HEK293 (cell line): ENCODE data around the gene LRP10.
"Not testable (repeated sequence)": the region's sequence is repeated elsewhere in the genome, so short reads cannot be mapped to it uniquely, and the experiment has no call there.

ENCODE experiments used
- CTCF ChIA-PET: fragments of 350-600 bp; formaldehyde crosslinking; extraction: SDS; loops from one replicate; lab custom pipeline; 2021; ENCODE audit warnings: antibody characterized with exemption; lab: Yijun Ruan, JAX
- POLR2A ChIA-PET: fragments of 300-600 bp; formaldehyde crosslinking; extraction: SDS; loops from one replicate; lab custom pipeline; 2020; ENCODE audit warnings: antibody characterized with exemption, inconsistent platforms; lab: Yijun Ruan, JAX
- H3K27ac ChIP-seq: fragments of 200-500 bp; sonication (Bioruptor generic); 2 replicates; pipeline ENCODE4 v1.5.1; 2014; ENCODE audit warnings: low read depth, low read length, control low read depth, inconsistent platforms; ENCODE audit errors: extremely low read depth
- H3K36me3 ChIP-seq, 2 experiments: fragments of 200-500 bp in 1 of 2; sonication (Bioruptor generic) in 1 of 2; 1 replicate in 1 of 2; 2 replicates in 1 of 2; pipeline ENCODE4 v1.5.1; 2014 to 2017; ENCODE audit warnings: inconsistent platforms in 2 of 2, low read length in 2 of 2; ENCODE audit not compliant: control insufficient read depth in 2 of 2, insufficient read depth in 1 of 2
- H3K4me1 ChIP-seq: fragments of 200-500 bp; sonication (Bioruptor generic); 2 replicates; pipeline ENCODE4 v1.5.1; 2014; ENCODE audit warnings: mild to moderate bottlenecking, low read length, inconsistent platforms; ENCODE audit not compliant: control insufficient read depth, insufficient read depth
- H3K4me3 ChIP-seq: 2 replicates; pipeline ENCODE4 v1.5.1; 2011; ENCODE audit warnings: low read depth, mild to moderate bottlenecking, control low read depth, low read length, moderate library complexity
- H3K9me3 ChIP-seq: fragments of 200-500 bp; sonication (Bioruptor generic); 2 replicates; pipeline ENCODE4 v1.5.1; 2014; ENCODE audit warnings: low read depth, low read length, inconsistent platforms; ENCODE audit not compliant: control insufficient read depth, insufficient read depth
- FEZF1 ChIP-seq: fragments of 450-650 bp; formaldehyde crosslinking; IDR thresholded peaks from 2 replicates; pipeline ENCODE4 v1.5.1; 2016; ENCODE audit warnings: missing biosample characterization, missing genetic modification characterization
- GFI1B ChIP-seq: fragments of 450-650 bp; formaldehyde crosslinking; IDR thresholded peaks from 2 replicates; pipeline ENCODE4 v1.5.1; 2016; ENCODE audit warnings: missing biosample characterization, missing genetic modification characterization
- GLIS1 ChIP-seq: fragments of 450-650 bp; formaldehyde crosslinking; IDR thresholded peaks from 2 replicates; pipeline ENCODE4 v1.5.1; 2016; ENCODE audit warnings: missing biosample characterization, missing genetic modification characterization
- HOXA7 ChIP-seq: sonication (generic); formaldehyde crosslinking; IDR thresholded peaks from 2 replicates; pipeline ENCODE4 v1.8.1; 2022; ENCODE audit warnings: missing genetic modification reagents, borderline replicate concordance
- HOXC10 ChIP-seq: sonication (generic); formaldehyde crosslinking; IDR thresholded peaks from 2 replicates; pipeline ENCODE4 v1.8.1; 2023; ENCODE audit warnings: mild to moderate bottlenecking, missing genetic modification reagents
- IKZF3 ChIP-seq: fragments of 450-650 bp; IDR thresholded peaks from 2 replicates; pipeline ENCODE4 v1.5.0; 2018; ENCODE audit warnings: missing biosample characterization, mild to moderate bottlenecking, missing genetic modification characterization, moderate library complexity
- YY1 ChIP-seq: fragments of 450-650 bp; formaldehyde crosslinking; IDR thresholded peaks from 2 replicates; pipeline ENCODE4 v1.5.1; 2018; ENCODE audit warnings: missing biosample characterization, missing genetic modification characterization
- ZBTB7A ChIP-seq: fragments of 450-650 bp; formaldehyde crosslinking; IDR thresholded peaks from 2 replicates; pipeline ENCODE4 v1.5.1; 2016; ENCODE audit warnings: low read depth, missing biosample characterization, missing genetic modification characterization
- ZNF223 ChIP-seq: fragments of 450-650 bp; formaldehyde crosslinking; IDR thresholded peaks from 2 replicates; pipeline ENCODE4 v1.5.1; 2016; ENCODE audit warnings: missing biosample characterization, missing genetic modification characterization
- ZNF302 ChIP-seq: fragments of 450-650 bp; formaldehyde crosslinking; IDR thresholded peaks from 2 replicates; pipeline ENCODE4 v1.5.1; 2016; ENCODE audit warnings: missing biosample characterization, missing genetic modification characterization, low read depth
- ZNF600 ChIP-seq: fragments of 450-650 bp; formaldehyde crosslinking; IDR thresholded peaks from 2 replicates; pipeline ENCODE4 v1.5.1; 2016; ENCODE audit warnings: missing biosample characterization, missing genetic modification characterization
- ZNF626 ChIP-seq: fragments of 450-650 bp; sonication (Bioruptor Pico); formaldehyde crosslinking; IDR thresholded peaks from 2 replicates; pipeline ENCODE4 v1.5.1; 2018; ENCODE audit warnings: missing biosample characterization, missing genetic modification characterization, inconsistent platforms
- ZNF658 ChIP-seq: fragments of 450-650 bp; formaldehyde crosslinking; IDR thresholded peaks from 2 replicates; pipeline ENCODE4; 2016; ENCODE audit warnings: missing biosample characterization, missing genetic modification characterization
- ZNF701 ChIP-seq: fragments of 450-650 bp; formaldehyde crosslinking; IDR thresholded peaks from 2 replicates; pipeline ENCODE4 v1.5.1; 2016; ENCODE audit warnings: missing biosample characterization, missing genetic modification characterization
- ZNF768 ChIP-seq: fragments of 450-650 bp; formaldehyde crosslinking; IDR thresholded peaks from 2 replicates; pipeline ENCODE4 v1.5.1; 2018; ENCODE audit warnings: missing biosample characterization, mild to moderate bottlenecking, missing genetic modification characterization
- ZSCAN23 ChIP-seq: fragments of 450-650 bp; formaldehyde crosslinking; IDR thresholded peaks from 2 replicates; pipeline ENCODE4 v1.5.1; 2016; ENCODE audit warnings: missing biosample characterization, missing genetic modification characterization
- TF ChIP-seq, protein P1 (sequence below): fragments of 450-650 bp; formaldehyde crosslinking; IDR thresholded peaks from 2 replicates; pipeline ENCODE4 v1.5.1; 2016; ENCODE audit warnings: missing biosample characterization, missing genetic modification characterization
- TF ChIP-seq, protein P2 (sequence below): fragments of 450-650 bp; formaldehyde crosslinking; IDR thresholded peaks from 2 replicates; pipeline ENCODE4 v1.5.1; 2016; ENCODE audit warnings: missing biosample characterization, missing genetic modification characterization
- TF ChIP-seq, protein P3 (sequence below): fragments of 450-650 bp; formaldehyde crosslinking; IDR thresholded peaks from 2 replicates; pipeline ENCODE4 v1.5.1; 2016; ENCODE audit warnings: missing biosample characterization, missing genetic modification characterization, low read depth

The LRP10 gene

DNA sequence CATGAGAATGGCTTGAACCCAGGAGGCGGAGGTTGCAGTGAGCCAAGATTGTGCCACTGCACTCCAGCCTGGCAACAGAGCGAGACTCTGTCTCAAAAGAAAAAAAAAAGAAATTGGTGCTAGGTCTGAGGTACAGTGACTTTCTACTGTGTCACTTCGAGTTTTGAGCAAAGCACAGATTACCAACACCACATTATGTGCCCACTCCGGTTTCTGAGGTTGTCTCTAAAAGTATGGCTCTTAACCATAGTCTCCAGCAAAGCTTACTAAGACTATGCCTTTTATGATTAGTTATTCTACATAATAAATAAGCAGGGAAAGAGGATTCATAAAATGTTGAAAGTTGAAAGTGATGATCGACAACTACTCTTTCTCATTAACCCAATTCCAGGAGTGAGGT lies 39.4 kb downstream of the LRP10 start (continued):
- TF ChIP-seq, protein P1, sequence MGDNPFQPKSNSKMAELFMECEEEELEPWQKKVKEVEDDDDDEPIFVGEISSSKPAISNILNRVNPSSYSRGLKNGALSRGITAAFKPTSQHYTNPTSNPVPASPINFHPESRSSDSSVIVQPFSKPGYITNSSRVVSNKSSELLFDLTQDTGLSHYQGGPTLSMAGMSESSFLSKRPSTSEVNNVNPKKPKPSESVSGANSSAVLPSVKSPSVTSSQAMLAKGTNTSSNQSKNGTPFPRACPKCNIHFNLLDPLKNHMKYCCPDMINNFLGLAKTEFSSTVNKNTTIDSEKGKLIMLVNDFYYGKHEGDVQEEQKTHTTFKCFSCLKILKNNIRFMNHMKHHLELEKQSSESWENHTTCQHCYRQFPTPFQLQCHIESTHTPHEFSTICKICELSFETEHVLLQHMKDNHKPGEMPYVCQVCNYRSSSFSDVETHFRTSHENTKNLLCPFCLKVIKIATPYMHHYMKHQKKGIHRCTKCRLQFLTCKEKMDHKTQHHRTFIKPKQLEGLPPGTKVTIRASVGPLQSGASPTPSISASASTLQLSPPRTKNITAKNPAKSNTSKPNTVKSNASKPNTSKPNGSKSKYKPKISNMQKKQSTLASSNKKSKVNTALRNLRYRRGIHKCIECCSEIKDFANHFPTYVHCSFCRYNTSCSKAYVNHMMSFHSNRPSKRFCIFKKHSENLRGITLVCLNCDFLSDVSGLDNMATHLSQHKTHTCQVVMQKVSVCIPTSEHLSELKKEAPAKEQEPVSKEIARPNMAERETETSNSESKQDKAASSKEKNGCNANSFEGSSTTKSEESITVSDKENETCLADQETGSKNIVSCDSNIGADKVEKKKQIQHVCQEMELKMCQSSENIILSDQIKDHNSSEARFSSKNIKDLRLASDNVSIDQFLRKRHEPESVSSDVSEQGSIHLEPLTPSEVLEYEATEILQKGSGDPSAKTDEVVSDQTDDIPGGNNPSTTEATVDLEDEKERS (tag by site-specific recombination), result no peak
- TF ChIP-seq ZBTB7A (tag by site-specific recombination) (no peak), ZNF768 (tag by site-specific recombination) (no peak), HOXC10 (CRISPR knock-in tag) (no peak)

DNA sequence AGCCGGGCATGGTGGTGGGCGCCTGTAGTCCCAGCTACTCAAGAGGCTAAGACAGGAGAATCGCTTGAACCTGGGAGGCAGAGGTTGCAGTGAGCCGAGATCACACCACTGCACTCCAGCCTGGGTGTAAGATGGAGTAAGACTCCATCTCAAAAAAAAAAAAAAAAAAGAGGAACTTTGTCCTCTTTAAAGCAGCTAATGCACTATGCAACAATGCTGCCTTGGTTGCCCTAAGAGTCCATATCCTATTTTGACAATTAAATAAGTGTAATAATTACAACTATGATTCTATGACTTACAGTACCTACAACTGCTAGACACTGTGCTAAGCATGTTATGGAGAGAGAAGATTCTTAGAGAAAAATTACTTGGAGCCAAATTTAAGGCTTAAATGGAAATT lies 43.3 kb downstream of the LRP10 start:
- peaks cover 34 to 38% of the 10 kb centered on the region in 2 experiments for H3K36me3 ChIP-seq
- H3K27ac ChIP-seq, H3K9me3 ChIP-seq, H3K4me1 ChIP-seq, H3K4me3 ChIP-seq: not testable (repeated sequence)
- CTCF ChIA-PET, result interaction anchor here (0.6 to 6.1 kb wide), 2 partner anchors 14 to 27 kb away, joined by 3 to 41 read pairs; no protein-coding TSS in a partner anchor
- POLR2A ChIA-PET, result interaction anchor here (1.1 kb wide), 1 partner anchor 11 kb away, joined by 5 read pairs; no protein-coding TSS in a partner anchor

DNA sequence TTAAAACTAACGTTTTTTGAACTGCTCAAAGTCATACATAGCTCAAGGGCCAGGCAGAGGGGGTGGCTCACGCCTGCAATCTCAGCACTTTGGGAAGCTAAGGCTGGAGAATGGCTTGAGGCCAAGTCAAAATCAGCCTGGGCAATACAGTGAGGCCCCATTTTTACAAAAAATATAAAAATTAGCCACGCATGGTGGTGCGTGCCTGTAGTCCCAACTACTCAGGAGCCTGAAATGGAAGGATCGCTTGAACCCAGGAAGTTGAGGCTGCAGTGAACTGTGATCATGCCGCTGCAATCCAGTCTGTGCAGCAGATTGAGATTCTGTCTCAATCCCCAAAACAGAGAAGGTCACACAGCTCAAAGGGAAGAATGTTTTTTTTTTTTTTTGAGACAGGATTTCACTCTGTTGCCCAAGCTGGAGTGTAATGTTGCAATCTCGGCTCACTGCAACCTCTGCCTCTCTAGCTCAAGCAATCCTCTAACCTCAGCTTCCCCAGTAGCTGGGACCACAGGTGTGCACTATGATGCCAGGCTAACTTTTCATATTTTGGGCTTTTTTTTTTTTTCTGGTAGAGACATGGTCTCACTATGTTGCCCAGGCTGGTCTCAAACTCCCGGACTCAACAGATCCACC lies 44.5 kb downstream of the LRP10 start:
- ChIA-PET POLR2A (interaction anchor here (0.7 to 1.1 kb wide), 3 partner anchors 11 to 66 kb away, joined by 3 to 5 read pairs (median 4); no protein-coding TSS in a partner anchor), CTCF (interaction anchor here (0.5 to 6.1 kb wide), 3 partner anchors 15 to 169 kb away, joined by 3 to 41 read pairs (median 3); no protein-coding TSS in a partner anchor)
- peaks cover 33 to 41% of the 10 kb centered on the region in 2 experiments for H3K36me3 ChIP-seq
- no peak overlapping the region for H3K4me3 ChIP-seq
- H3K27ac ChIP-seq, result no peak overlapping the region
- H3K4me1 ChIP-seq, result peaks cover 5% of the 10 kb centered on the region; the same call in 1 of the 2 replicates
- no peaks in the 10 kb centered on the region for H3K9me3 ChIP-seq
- TF ChIP-seq ZNF658 (tag by site-specific recombination), result no peak
- TF ChIP-seq ZNF626 (tag by site-specific recombination), result no peak
- TF ChIP-seq, protein P1 (tag by site-specific recombination), result no peak
- no peak for TF ChIP-seq ZNF302 (tag by site-specific recombination)
- TF ChIP-seq, protein P2, sequence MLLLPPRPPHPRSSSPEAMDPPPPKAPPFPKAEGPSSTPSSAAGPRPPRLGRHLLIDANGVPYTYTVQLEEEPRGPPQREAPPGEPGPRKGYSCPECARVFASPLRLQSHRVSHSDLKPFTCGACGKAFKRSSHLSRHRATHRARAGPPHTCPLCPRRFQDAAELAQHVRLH, result no peak
- TF ChIP-seq, protein P3, sequence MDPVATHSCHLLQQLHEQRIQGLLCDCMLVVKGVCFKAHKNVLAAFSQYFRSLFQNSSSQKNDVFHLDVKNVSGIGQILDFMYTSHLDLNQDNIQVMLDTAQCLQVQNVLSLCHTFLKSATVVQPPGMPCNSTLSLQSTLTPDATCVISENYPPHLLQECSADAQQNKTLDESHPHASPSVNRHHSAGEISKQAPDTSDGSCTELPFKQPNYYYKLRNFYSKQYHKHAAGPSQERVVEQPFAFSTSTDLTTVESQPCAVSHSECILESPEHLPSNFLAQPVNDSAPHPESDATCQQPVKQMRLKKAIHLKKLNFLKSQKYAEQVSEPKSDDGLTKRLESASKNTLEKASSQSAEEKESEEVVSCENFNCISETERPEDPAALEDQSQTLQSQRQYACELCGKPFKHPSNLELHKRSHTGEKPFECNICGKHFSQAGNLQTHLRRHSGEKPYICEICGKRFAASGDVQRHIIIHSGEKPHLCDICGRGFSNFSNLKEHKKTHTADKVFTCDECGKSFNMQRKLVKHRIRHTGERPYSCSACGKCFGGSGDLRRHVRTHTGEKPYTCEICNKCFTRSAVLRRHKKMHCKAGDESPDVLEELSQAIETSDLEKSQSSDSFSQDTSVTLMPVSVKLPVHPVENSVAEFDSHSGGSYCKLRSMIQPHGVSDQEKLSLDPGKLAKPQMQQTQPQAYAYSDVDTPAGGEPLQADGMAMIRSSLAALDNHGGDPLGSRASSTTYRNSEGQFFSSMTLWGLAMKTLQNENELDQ (tag by site-specific recombination), result no peak
- no peak for TF ChIP-seq IKZF3 (tag by site-specific recombination)
- TF ChIP-seq GLIS1 (tag by site-specific recombination), result no peak
- no peak for TF ChIP-seq YY1 (tag by site-specific recombination)
- TF ChIP-seq FEZF1 (tag by site-specific recombination), result no peak
- no peak for TF ChIP-seq ZNF701 (tag by site-specific recombination)
- no peak for TF ChIP-seq GFI1B (tag by site-specific recombination)
- no peak for TF ChIP-seq HOXA7 (CRISPR knock-in tag)
- no peak for TF ChIP-seq ZNF223 (tag by site-specific recombination)
- no peak for TF ChIP-seq ZSCAN23 (tag by site-specific recombination)
- no peak for TF ChIP-seq ZNF600 (tag by site-specific recombination)
